ENCODE measurements around the gene SPRR3.
A peak's percentile ranks its signal among the peaks of the same experiment; 100 is the strongest.
"Not testable (repeated sequence)": the region's sequence is repeated elsewhere in the genome, so short reads cannot be mapped to it uniquely, and the experiment has no call there.

SPRR3 gene

GRCh38 chr1:152983743-152984142 is 17.8 kb upstream of the SPRR3 start, which contains the start of gene SPRR1A:
TSS of gene SPRR1A (plus strand) at chr1:152984081. CDS start at chr1:152985231, 1,150 bp downstream.
- DNase-seq = no peak

DNA sequence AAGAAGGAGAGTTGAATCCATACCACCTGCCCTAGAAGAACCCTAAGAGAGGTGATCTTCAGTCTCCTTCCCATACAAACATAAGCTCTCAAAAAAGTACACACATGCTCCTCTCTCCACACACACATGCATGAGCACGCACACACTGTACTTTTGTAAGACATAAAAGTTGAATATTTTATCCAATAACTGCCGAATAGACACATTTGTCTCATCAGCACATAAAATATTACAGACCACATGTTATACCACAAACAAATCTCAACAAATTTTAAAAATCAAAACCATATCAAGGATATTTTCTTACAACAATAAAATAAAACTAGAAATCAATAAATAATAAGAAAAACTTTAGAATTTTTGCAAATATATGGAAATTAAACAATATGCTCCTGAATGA is 15.0 kb upstream of the SPRR3 start:
- no peak for DNase-seq

DNA sequence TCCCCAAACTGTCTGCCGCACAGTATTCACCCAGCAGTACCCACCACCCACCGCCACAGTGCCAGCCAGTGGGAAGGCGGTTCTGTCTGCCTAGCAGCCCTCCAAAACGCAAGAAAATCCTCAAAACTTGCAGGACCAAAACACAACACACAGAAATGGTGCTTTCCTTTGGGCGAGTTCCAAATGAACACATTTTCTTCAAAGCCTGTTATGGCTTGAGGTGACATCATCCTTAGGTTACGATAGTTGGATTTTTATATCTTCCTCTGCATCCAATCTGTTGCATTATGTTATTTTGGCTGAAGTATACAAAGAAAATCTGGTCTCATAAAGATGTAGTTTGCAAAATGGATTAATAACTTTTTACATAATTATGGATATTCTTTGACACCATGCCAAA is 8.4 kb upstream of the SPRR3 start:
- DNase-seq = no peak

- no peak for DNase-seq
Observed at GRCh38 chr1:152995842-152996241, 5.7 kb upstream of the SPRR3 start.

DNA sequence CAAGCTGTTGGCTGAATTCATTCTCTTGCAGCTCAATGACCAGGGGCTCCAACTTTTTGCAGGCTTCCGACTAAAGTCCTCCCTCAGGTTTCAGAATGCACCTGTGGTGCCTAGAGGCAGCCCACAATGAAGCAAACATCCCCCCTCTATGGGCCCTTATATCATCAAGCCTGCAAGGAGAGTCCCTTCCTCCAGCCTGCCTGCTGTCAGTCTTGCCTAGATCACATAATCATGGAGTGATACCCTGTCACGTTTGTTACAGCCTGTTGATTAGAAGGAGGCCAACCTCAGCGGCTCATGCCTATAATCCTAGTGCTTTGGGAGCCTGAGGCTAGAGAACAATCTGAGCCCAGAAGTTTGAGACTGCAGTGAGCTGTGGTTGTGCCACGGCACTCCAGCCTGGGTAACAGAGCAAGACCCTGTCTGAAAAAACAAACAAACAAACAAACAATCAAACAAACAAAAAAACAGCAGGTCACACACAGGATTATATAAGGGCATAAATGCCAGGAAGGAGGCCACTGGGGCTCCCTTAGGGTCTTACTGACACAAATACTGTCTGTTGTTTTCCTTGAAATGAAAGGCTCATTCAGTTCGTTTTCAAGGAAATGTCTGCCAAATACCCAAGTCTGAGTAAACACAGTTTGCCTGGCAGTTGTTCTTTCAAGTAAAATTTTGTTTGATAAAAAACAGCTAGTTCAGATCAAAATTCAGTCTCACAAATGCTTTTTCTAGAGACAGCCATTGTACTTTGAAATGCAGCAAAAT is 4.7 kb upstream of the SPRR3 start:
- no peak for DNase-seq

- DNase-seq = no peak
Observed at GRCh38 chr1:152997901-152998300, 3.6 kb upstream of the SPRR3 start.

DNA sequence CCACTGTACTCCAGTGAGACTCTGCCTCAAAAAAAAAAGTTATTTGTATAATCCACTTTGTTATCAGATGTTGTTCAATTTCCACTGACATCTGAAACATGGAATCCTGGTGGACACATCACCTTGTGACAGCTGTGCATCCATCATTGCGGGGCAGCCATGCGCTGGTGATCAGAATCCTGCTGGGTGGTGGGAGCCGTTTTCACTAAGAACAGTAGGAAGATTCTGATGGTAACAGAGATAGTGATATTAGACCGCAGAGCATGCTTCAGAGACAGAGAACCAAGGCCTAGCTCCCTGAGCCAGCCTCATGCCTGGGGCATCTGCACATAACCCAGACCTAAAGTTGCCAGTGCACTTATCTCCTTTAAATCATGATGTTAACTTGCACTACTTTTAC is 3.1 kb upstream of the SPRR3 start:
- DNase-seq = no peak

DNA sequence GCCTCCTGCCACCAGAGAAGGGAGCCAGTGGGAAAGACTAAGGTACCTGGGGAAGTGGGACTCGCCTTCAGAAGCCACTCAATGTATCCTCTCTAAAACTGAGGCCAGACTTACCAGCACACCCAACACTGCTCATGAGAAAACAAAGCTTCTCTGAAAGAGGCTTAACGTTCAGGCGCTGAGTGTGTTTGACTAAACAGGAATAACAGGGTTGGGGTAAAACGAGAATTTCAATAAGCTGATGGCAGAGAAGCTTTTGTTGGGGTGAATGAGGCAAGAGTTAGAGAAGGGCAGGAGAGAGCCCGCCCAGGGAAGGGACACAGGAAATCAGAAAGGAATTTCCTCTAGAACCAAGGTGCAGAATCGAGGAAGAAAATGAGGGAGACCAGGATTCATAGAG is 1.7 kb upstream of the SPRR3 start:
- no peak for DNase-seq

GRCh38 chr1:153000294-153000693 is 1.3 kb upstream of the SPRR3 start:
- DNase-seq = no peak

DNA sequence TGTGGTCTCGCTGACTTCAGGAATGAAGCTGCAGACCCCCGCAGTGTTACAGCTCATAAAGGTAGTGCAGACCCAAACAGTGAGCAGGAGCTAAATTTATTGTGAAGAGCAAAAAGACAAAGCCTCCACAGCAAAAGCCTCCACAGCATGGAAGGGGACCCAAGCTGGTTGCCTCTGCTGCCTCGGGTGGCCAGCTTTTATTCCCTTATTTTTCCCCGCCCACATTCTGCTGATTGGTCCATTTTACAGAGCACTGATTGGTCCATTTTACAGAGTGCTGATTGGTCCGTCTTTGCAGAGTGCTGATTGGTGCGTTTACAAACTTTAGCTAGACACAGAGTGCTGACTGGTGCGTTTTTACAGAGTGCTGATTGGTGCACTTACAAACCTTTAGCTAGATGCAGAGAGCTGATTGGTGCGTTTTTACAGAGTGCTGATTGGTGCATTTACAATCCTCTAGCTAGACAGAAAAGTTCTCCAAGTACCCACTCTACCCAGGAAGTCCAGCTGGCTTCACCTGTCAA is 9.7 kb downstream of the SPRR3 start:
- DNase-seq = not testable (repeated sequence)

DNA sequence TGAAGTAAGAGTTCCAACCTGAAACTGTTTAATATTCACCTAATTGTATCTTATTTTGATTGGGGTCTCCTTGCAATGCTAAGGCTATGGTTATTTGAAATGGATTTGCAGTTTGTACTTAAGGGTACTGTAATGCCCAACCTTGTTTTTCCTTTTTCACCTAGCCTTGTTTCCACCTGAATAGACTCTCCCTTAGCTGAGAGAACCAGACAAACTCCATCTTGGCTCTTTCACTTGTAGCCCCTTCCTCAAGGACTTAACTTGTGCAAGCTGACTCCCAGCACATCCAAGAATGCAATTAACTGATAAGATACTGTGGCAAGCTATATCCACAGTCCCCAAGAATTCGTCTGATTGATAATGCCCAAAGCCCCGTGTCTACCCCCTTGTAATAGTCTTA is 20.3 kb downstream of the SPRR3 start:
- DNase-seq = not testable (repeated sequence)

DNA sequence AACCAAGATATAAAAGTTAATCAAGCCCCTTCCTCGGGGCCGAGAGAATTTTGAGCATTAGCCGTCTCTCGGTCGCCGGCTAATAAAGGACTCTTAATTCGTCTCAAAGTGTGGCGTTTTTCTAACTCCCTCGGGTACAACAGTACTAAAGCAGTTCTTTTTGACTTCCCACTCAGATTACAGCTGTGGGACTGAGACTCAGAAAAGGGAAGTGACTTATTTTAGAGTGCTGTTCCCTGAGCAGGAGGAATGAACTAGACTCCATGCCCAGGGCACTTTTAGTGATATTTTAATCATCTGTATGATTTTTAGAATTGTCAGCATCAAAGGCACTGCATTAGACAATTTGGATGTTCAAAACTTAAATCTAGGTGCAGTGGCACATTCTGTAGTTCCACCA is 20.8 kb downstream of the SPRR3 start:
- not testable (repeated sequence) for DNase-seq

DNA sequence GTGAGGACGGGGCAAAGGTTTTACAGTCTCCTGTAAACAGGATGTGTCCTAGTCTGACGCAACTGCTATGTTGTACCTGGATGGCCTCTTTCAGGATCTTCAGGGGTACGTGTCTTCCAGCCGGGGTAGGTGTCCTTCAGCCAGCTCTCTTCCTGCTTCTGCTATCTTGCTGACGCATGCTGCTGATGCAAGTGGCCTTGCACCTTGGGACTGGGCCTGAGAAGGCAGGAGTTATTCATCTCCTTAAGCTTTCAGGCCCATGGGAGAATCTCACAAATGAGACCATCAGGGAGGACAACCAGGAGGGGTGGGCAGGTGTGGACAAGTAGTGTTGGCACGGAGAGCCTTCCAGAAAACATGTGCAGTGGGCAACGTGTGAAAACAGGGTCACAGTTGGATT is 21.6 kb downstream of the SPRR3 start:
- DNase-seq = no peak

DNA sequence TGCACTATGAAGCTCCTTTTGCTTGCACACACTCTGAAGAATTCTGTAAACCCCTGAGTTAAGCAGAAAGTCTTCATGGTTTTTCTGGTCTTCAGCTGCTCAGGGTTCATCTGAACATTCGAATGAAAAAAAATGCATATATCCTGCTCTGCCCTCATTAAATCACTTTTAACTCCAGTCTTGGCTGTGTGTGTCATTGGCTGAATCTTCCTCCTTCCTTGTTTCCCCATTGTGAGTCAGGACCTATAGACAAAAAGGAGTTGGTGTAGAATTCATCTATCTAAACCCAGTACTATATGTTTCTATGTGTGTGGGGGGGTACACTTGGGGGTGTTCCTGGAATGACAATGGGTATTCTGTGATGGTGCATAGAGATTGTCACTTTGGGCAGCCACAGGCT is 22.9 kb downstream of the SPRR3 start:
- no peak for DNase-seq

DNA sequence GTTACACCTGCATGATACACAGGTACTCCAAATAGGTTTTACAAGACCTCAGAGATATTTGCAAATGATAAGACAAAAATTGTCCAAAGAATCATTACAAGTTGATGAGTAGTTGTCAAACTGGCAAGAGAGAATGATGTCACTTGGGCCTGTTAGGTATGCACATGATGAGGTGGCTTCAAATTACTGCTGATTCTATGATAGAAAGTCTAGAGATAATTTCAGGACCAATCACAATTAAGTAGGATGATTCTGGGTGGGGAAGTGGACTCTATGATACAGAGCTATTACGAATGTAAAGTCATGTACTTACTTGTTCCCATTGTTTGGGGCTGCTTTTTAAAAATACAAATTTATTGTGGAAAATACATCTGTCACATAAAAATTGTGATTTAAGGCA is 24.2 kb downstream of the SPRR3 start:
- no peak for DNase-seq

- no peak for DNase-seq
Observed at GRCh38 chr1:153028766-153029165, 27.2 kb downstream of the SPRR3 start.

GRCh38 chr1:153030895-153031294 is 29.3 kb downstream of the SPRR3 start, which contains the start of gene SPRR1B:
TSS of gene SPRR1B (plus strand) at chr1:153031203. CDS start at chr1:153032346, 1,143 bp downstream.
- DNase-seq = no peak

DNA sequence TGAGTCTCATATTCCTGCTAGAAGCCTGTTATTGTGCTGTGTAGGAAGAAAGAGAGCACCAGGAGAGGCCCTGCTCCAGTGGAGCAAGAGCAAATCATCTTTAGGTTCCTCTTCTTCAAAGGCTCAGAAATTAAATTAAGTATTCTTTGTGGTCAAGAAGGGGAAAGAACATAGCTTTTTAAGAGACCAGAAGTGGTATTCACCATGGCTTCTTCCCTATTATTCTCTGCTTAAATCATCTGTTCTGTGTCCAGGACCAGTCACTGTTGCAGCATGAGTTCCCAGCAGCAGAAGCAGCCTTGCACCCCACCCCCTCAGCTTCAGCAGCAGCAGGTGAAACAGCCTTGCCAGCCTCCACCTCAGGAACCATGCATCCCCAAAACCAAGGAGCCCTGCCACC is 30.5 kb downstream of the SPRR3 start:
- no peak for DNase-seq

DNA sequence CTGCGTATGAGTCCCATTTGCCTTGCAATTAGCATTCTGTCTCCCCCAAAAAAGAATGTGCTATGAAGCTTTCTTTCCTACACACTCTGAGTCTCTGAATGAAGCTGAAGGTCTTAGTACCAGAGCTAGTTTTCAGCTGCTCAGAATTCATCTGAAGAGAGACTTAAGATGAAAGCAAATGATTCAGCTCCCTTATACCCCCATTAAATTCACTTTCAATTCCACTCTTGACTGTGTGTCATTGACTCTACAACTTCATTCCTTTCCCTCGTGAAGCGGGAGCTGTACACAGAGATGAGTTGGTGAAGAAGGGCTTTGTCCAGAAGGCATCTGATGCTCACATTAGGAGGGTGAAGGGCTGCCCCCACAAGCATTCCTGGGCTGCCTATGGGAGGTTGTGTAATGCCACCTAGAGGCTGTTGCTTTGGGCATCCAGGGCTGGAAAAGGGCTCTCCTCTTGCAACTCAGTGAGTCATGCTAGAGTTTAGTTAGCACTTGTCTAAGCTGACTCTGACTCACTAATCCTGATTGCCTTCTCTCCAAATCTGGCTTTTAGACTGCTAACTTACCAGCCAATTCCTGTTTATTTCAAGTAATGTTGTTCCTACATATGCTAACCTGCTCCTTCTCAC is 31.2 kb downstream of the SPRR3 start:
- DNase-seq = peak in 1 of 2 donors; percentile 3

DNA sequence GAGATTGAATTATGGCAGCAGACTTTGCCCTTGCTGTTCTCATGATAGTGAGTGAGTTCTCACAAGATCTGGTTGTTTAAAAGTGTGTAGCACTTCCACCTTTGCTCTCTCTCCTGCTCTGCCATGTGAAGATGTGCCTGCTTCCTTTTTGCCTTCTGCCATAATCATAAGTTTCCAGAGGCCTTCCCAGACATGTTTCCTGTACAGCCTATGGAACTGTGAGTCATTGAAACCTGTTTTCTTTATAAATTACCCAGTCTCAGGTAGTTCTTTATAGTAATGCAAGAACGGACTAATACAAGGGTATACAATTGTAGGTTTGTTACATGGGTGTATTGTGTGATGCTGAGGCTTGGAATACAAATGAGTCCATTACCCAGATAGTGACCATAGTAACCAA is 33.7 kb downstream of the SPRR3 start:
- DNase-seq = no peak

- no peak for DNase-seq
Observed at GRCh38 chr1:153040950-153041631, 39.5 kb downstream of the SPRR3 start, which contains the start of gene SPRR2D. TSS of gene SPRR2D (minus strand) at chr1:153041120. CDS start at chr1:153040346, 774 bp downstream.

DNA sequence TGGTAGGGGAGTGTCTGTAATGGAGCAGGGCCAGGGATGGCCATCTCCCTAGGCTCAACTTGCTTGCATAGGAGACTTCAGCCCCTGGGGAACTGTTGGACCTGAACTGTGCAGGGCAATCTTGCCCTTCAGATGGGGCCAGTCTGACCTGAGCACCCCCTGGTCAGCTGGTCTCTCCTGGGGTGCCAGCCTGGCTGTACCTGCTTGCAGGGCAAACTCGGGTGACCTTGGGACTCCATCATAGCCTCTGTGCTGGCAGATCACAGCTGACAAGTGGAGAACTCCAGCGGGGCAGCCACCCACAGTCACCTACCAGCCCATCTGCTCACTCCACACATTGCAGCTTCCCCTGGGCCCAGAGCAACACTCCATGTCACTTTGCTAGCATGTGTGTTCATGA is 47.7 kb downstream of the SPRR3 start:
- no peak for DNase-seq
